Uterus (tissue), 4 donors: ENCODE measurements around the gene VPS16. TPM values are rescaled to one million over a fixed set of nuclear protein-coding genes. Genes with fewer than 3 reads are reported as not detected.

Experiments used
- DNase-seq, 2 donors: peaks; one replicate each; pipeline ENCODE4 v3.0.0-alpha.2; 2019 to 2020
- H3K27ac ChIP-seq, 2 donors: fragments of 200-600 bp; sonication (generic); 1 replicate in 1 of 2; 2 replicates in 1 of 2; pipeline ENCODE4 v1.5.1; 2016 to 2018
- H3K27me3 ChIP-seq, 2 donors: fragments of 200-600 bp; sonication (generic); one replicate each; pipeline ENCODE4 v1.5.1; 2018 to 2019; ENCODE audit warnings: control low read depth in 1 of 2
- H3K36me3 ChIP-seq, 2 donors: fragments of 200-600 bp; sonication (generic); one replicate each; pipeline ENCODE4 v1.5.1; 2019; ENCODE audit warnings: control low read depth in 1 of 2
- H3K4me1 ChIP-seq, 2 donors: fragments of 200-600 bp; sonication (generic); one replicate each; pipeline ENCODE4 v1.5.1; 2018 to 2019; ENCODE audit warnings: control low read depth in 1 of 2
- H3K4me3 ChIP-seq, 2 donors: fragments of 200-600 bp; sonication (generic); 1 replicate in 1 of 2; 2 replicates in 1 of 2; pipeline ENCODE4 v1.5.1; 2018 to 2019; ENCODE audit warnings: mild to moderate bottlenecking in 1 of 2
- H3K9me3 ChIP-seq, 2 donors: fragments of 200-600 bp; sonication (generic); one replicate each; pipeline ENCODE4 v1.5.1; 2019; ENCODE audit warnings: control low read depth in 1 of 2
- POLR2A ChIP-seq, 2 donors: fragments of 450-650 bp; IDR thresholded peaks; one replicate each; pipeline ENCODE4 v1.6.1; 2016; ENCODE audit warnings: antibody characterized with exemption in 2 of 2, mild to moderate bottlenecking in 1 of 2, moderate library complexity in 1 of 2
- intact Hi-C: fragments of 100-400 bp; cut with DNase I; formaldehyde crosslinking; loops from one replicate; pipeline ENCODE4 v1.15.1; 2023; ENCODE audit warnings: low total_unique reads
- total RNA-seq, 4 donors: library from RNA; depleted of rRNA in 3 of 4; stranded (reverse); fragments of >200 nt in 3 of 4; gene quantifications; one replicate each; pipeline versions ENCODE4 v1.1.0 to v1.2.4, GENCODE V29; 2014 to 2023
- TF ChIP-seq, protein P1 (sequence below), 4 experiments: fragments of 200-600 bp in 2 of 4; fragments of 450-650 bp in 2 of 4; sonication (generic) in 2 of 4; IDR thresholded peaks; one replicate each; pipeline ENCODE4 v1.5.1; 2016 to 2019; ENCODE audit warnings: antibody characterized with exemption in 4 of 4, mild to moderate bottlenecking in 2 of 4, moderate library complexity in 1 of 4
- donor health status: DM: yes; HTN: yes; CAD: no.

The VPS16 gene
- total RNA-seq, 4 donors from 2014 or later: 5.9 to 48.6 (median 37.9) TPM

DNA sequence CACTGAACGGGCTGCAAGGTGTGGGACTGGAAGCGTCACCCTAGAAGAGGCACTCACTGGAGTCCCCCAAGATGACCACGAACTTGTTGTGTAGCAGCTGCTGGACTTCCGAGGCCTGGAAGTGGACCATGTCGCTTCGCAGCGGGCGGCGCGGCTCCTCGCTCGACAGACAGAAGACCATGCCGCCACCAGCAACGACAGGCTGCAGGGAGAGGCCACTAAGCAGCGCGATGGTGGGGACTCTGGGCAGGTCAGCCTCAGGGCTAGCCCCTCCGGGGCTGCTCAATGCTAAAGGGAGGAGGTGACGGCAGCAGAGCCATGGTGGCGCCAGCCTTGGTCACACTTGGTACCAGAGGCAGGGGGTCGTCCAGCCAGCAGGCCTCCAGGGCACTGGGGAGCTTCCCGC, 810 bp upstream of the VPS16 start:
- DNase-seq: no peak
- peak overlapping the region in 1 of 2 donors; percentile 84 for H3K27ac ChIP-seq
- intact Hi-C loops: no loop called here
- H3K9me3 ChIP-seq: no peaks in the 10 kb centered on the region
- H3K4me3 ChIP-seq: peak overlapping the region; percentile 74 to 93
- peak in 1 of 2 donors; percentile 7 for TF ChIP-seq POLR2A (IDR thresholded peaks at IDR 0.05)
- TF ChIP-seq, protein P1, sequence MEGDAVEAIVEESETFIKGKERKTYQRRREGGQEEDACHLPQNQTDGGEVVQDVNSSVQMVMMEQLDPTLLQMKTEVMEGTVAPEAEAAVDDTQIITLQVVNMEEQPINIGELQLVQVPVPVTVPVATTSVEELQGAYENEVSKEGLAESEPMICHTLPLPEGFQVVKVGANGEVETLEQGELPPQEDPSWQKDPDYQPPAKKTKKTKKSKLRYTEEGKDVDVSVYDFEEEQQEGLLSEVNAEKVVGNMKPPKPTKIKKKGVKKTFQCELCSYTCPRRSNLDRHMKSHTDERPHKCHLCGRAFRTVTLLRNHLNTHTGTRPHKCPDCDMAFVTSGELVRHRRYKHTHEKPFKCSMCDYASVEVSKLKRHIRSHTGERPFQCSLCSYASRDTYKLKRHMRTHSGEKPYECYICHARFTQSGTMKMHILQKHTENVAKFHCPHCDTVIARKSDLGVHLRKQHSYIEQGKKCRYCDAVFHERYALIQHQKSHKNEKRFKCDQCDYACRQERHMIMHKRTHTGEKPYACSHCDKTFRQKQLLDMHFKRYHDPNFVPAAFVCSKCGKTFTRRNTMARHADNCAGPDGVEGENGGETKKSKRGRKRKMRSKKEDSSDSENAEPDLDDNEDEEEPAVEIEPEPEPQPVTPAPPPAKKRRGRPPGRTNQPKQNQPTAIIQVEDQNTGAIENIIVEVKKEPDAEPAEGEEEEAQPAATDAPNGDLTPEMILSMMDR (IDR thresholded peaks at IDR 0.05): no peak
- no peaks in the 10 kb centered on the region for H3K36me3 ChIP-seq
- no peaks in the 10 kb centered on the region for H3K27me3 ChIP-seq
- H3K4me1 ChIP-seq: peaks cover 0 to 6% of the 10 kb centered on the region in 2 donors

DNA sequence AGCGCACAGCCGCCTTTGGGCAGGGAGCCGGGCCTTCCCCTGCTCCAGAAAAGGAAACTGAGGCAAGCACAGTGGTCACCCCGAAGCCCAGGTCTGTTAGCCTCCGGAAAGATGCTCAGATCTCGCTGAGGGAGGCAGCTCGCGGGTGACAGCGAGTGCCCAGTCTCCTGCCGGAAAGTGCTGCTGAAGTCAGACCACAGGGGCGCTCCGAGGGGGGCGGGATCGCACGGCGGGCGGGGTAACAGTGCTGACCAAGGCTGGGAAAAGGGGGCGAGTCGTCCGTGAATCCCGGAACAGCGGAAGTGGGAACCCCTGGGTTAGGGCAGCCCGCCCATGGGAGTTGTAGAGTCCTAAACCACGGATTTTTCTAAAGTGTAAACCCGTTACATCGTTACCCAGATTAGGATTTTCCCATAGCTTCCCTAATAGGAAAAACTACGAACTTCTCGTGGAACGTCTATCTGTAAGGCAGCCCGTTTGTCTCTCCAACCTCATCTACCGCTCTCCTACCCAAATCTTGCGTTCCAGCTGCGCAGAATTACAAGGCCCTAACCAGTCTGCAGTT, 504 bp downstream of the VPS16 start:
- TF ChIP-seq, protein P1 (IDR thresholded peaks at IDR 0.05): no peak
- TF ChIP-seq POLR2A (IDR thresholded peaks at IDR 0.05): no peak
- intact Hi-C loops: no loop called here
- Histone ChIP-seq H3K36me3 (no peaks in the 10 kb centered on the region), H3K27me3 (no peaks in the 10 kb centered on the region), H3K27ac (peak overlapping the region; percentile 84 to 86), H3K4me3 (peak overlapping the region; percentile 74 to 93), H3K4me1 (peaks cover 0 to 6% of the 10 kb centered on the region in 2 donors), H3K9me3 (no peaks in the 10 kb centered on the region)
- peak; percentile 49 to 69 for DNase-seq

DNA sequence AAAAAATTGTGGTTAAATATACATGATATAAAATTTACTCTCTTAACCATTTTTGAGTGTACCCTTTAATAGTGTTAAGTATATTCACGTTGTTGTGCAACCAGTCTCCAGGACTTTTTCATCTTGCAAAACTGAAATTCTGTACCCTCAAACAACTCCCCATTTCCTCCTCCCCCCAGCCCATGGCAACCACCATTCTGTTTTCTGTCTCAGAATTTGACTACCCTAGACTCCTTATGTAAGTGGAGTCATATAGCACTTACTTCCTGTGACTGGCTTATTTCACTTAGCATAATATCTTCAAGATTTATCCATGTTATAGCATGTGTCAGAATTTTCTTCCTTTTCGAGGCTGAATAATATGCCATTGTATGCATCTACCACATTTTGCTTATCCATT, 5.1 kb downstream of the VPS16 start:
- intact Hi-C loops: no loop called here
- no peak for DNase-seq
- Histone ChIP-seq H3K4me1 (peaks cover 0 to 6% of the 10 kb centered on the region in 2 donors), H3K27me3 (no peaks in the 10 kb centered on the region), H3K36me3 (no peaks in the 10 kb centered on the region), H3K9me3 (no peaks in the 10 kb centered on the region), H3K27ac (no peak overlapping the region), H3K4me3 (no peak overlapping the region)
- TF ChIP-seq, protein P1 (IDR thresholded peaks at IDR 0.05): no peak
- no peak for TF ChIP-seq POLR2A (IDR thresholded peaks at IDR 0.05)

DNA sequence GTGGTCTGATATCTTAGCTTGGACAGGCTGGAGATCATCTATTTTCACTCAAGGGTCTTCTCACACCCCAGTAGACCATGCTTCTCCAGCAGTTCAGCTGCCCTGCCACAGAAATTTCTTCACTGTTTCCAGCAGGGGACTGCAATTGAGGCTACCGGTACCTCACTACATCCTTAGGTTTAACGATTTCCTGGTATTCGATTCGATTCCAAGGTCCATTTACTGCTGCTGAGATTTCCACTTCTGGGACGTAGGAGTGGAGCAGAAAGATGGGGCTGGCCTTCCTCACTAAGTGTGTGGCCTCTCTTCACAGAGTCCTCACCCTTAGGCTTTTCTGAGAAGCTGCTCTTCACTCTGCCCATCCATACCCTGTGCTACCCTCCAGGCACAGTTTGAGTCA, 6.2 kb downstream of the VPS16 start:
- TF ChIP-seq POLR2A (IDR thresholded peaks at IDR 0.05): no peak
- TF ChIP-seq, protein P1 (IDR thresholded peaks at IDR 0.05): no peak
- intact Hi-C loops: no loop called here
- Histone ChIP-seq H3K4me1 (peaks cover 0 to under 1% of the 10 kb centered on the region in 2 donors), H3K9me3 (no peaks in the 10 kb centered on the region), H3K4me3 (no peak overlapping the region), H3K27ac (no peak overlapping the region), H3K27me3 (no peaks in the 10 kb centered on the region), H3K36me3 (no peaks in the 10 kb centered on the region)
- no peak for DNase-seq

DNA sequence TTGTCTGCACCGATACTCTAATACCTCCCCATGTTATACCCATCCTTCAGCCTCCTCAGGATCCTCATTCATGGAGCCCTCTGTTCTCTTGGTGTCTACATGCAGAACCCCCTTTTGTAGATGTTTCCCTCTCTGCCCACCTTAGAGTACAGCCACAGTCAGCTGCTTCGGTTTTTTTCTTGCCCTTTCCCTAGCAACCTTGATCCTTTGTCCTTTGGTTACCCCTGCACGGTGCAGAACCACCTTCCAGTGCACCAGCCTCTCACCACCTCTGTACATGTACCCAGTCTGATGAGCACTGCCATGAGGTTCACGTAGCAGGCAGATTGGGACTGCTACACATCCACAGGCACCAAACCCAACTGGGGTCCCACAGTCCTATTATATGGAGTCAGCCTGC, 7.3 kb downstream of the VPS16 start:
- no peaks in the 10 kb centered on the region for H3K27me3 ChIP-seq
- no peak overlapping the region for H3K27ac ChIP-seq
- H3K4me1 ChIP-seq: no peaks in the 10 kb centered on the region
- no peak for DNase-seq
- no peak for TF ChIP-seq POLR2A (IDR thresholded peaks at IDR 0.05)
- TF ChIP-seq, protein P1 (IDR thresholded peaks at IDR 0.05): no peak
- H3K4me3 ChIP-seq: no peak overlapping the region
- no peaks in the 10 kb centered on the region for H3K36me3 ChIP-seq
- intact Hi-C loops: no loop called here
- H3K9me3 ChIP-seq: no peaks in the 10 kb centered on the region
